Nephron (organoid): ENCODE measurements around the gene TNXB.

Experiments
- H3K27ac Mint-ChIP-seq, 3 experiments: 2 replicates each; pipeline ENCODE4 v1.8.0; 2020; ENCODE audit warnings: mixed read lengths in 3 of 3, mild to moderate bottlenecking in 2 of 3, moderate library complexity in 1 of 3
- H3K27me3 Mint-ChIP-seq: 2 replicates; pipeline ENCODE4 v1.8.0; 2021; ENCODE audit warnings: low read depth, mild to moderate bottlenecking, moderate library complexity, mixed read lengths
- H3K36me3 Mint-ChIP-seq: 2 replicates; pipeline ENCODE4 v1.8.0; 2020; ENCODE audit warnings: low read depth, mixed read lengths
- H3K4me1 Mint-ChIP-seq: 2 replicates; pipeline ENCODE4 v1.8.0; 2020; ENCODE audit warnings: mixed read lengths
- H3K4me3 Mint-ChIP-seq, 3 experiments: 2 replicates each; pipeline ENCODE4 v1.8.0; 2020; ENCODE audit warnings: mild to moderate bottlenecking in 3 of 3, mixed read lengths in 3 of 3, moderate library complexity in 2 of 3
- H3K9me3 Mint-ChIP-seq: 2 replicates; pipeline ENCODE4 v1.8.0; 2020; ENCODE audit warnings: mixed read lengths
- CTCF ChIP-seq, 3 experiments: fragments of 200-600 bp; sonication (generic); IDR thresholded peaks; one replicate each; pipeline ENCODE4 v1.5.0; 2021; ENCODE audit warnings: antibody characterized with exemption in 3 of 3; ENCODE audit not compliant: unreplicated experiment in 3 of 3

The TNXB gene

GRCh38 chr6:32149932-32150870, 41.1 kb upstream of the TNXB start:
- peaks cover 18% of the 10 kb centered on the region for H3K27me3 Mint-ChIP-seq
- peaks cover 53% of the 10 kb centered on the region for H3K4me1 Mint-ChIP-seq
- no peak for TF ChIP-seq CTCF (IDR thresholded peaks at IDR 0.05; ENCODE audit: unreplicated experiment in 3 of 3)
- H3K36me3 Mint-ChIP-seq = peaks cover 7% of the 10 kb centered on the region
- peak overlapping the region; percentile 71 to 91 (median 76) for H3K27ac Mint-ChIP-seq
- H3K4me3 Mint-ChIP-seq = peak overlapping the region; percentile 98
- H3K9me3 Mint-ChIP-seq = no peaks in the 10 kb centered on the region

GRCh38 chr6:32149092-32149755, 40.1 kb upstream of the TNXB start:
- no peak overlapping the region for H3K27ac Mint-ChIP-seq
- H3K36me3 Mint-ChIP-seq = peaks cover 6% of the 10 kb centered on the region
- no peak for TF ChIP-seq CTCF (IDR thresholded peaks at IDR 0.05; ENCODE audit: unreplicated experiment in 3 of 3)
- peaks cover 43% of the 10 kb centered on the region for H3K4me1 Mint-ChIP-seq
- H3K9me3 Mint-ChIP-seq = no peaks in the 10 kb centered on the region
- peaks cover 18% of the 10 kb centered on the region for H3K27me3 Mint-ChIP-seq
- peak overlapping the region in 2 of 3 experiments; percentile 3 to 28 for H3K4me3 Mint-ChIP-seq

- Mint-ChIP-seq H3K9me3 (no peaks in the 10 kb centered on the region), H3K4me1 (peaks cover 38% of the 10 kb centered on the region), H3K4me3 (peak overlapping the region; percentile 3 to 42 (median 28)), H3K36me3 (peaks cover 6% of the 10 kb centered on the region), H3K27me3 (peaks cover 18% of the 10 kb centered on the region), H3K27ac (no peak overlapping the region)
- no peak for TF ChIP-seq CTCF (IDR thresholded peaks at IDR 0.05; ENCODE audit: unreplicated experiment in 3 of 3)
These were observed 39.4 kb upstream of the TNXB start for GRCh38 chr6:32148289-32149091.

GRCh38 chr6:32147401-32148132, 38.4 kb upstream of the TNXB start:
- TF ChIP-seq CTCF (IDR thresholded peaks at IDR 0.05; ENCODE audit: unreplicated experiment in 3 of 3) = no peak
- H3K36me3 Mint-ChIP-seq = peaks cover 6% of the 10 kb centered on the region
- peaks cover 30% of the 10 kb centered on the region for H3K4me1 Mint-ChIP-seq
- peaks cover 18% of the 10 kb centered on the region for H3K27me3 Mint-ChIP-seq
- no peaks in the 10 kb centered on the region for H3K9me3 Mint-ChIP-seq
- no peak overlapping the region for H3K4me3 Mint-ChIP-seq
- no peak overlapping the region for H3K27ac Mint-ChIP-seq

- Mint-ChIP-seq H3K27ac (peak overlapping the region in 2 of 3 experiments; percentile 11 to 38), H3K9me3 (no peaks in the 10 kb centered on the region), H3K36me3 (peaks cover 6% of the 10 kb centered on the region), H3K4me1 (peaks cover 23% of the 10 kb centered on the region), H3K4me3 (peak overlapping the region in 2 of 3 experiments; percentile 0 to 38), H3K27me3 (peaks cover 12% of the 10 kb centered on the region)
- no peak for TF ChIP-seq CTCF (IDR thresholded peaks at IDR 0.05; ENCODE audit: unreplicated experiment in 3 of 3)
These were observed 37.5 kb upstream of the TNXB start for GRCh38 chr6:32146687-32147086.
